WERI-Rb-1 (cell line): ENCODE measurements around the gene TM9SF1.

ENCODE experiments used
- DNase-seq: peaks from one replicate; pipeline ENCODE4 v3.0.0-alpha.2; 2020
- H3K27ac ChIP-seq: fragments of 250-450 bp; sonication (Bioruptor Pico); 2 replicates; pipeline ENCODE4 v1.5.1; 2020; ENCODE audit warnings: mild to moderate bottlenecking, moderate library complexity
- H3K27me3 ChIP-seq: fragments of 250-450 bp; sonication (Bioruptor Pico); 2 replicates; pipeline ENCODE4 v1.5.1; 2021; ENCODE audit warnings: mild to moderate bottlenecking, low read depth, moderate library complexity; ENCODE audit not compliant: insufficient read depth, severe bottlenecking
- H3K36me3 ChIP-seq: fragments of 250-450 bp; sonication (Bioruptor Pico); 2 replicates; pipeline ENCODE4 v1.5.1; 2020; ENCODE audit warnings: mild to moderate bottlenecking, moderate library complexity
- H3K4me3 ChIP-seq: 2 replicates; pipeline ENCODE4 v1.5.1; 2011; ENCODE audit warnings: low read depth, mild to moderate bottlenecking, control low read depth, low read length
- H3K9me3 ChIP-seq: fragments of 250-450 bp; sonication (Bioruptor Pico); 2 replicates; pipeline ENCODE4 v1.5.1; 2021; ENCODE audit warnings: mild to moderate bottlenecking, moderate library complexity; ENCODE audit not compliant: severe bottlenecking
- CTCF ChIP-seq: IDR thresholded peaks from 2 replicates; pipeline ENCODE4 v1.5.1; 2011; ENCODE audit warnings: low read depth, mild to moderate bottlenecking, control low read depth, inconsistent platforms, low read length

TM9SF1 gene

GRCh38 chr14:24215495-24216344 lies 20.5 kb upstream of the TM9SF1 start, which contains the start of gene MDP1:
TSS of gene MDP1 (minus strand) at chr14:24216066. CDS start at chr14:24215955, 111 bp downstream.
- TF ChIP-seq CTCF: peak; percentile 89
- Histone ChIP-seq H3K36me3 (peaks cover 2% of the 10 kb centered on the region; the same call in 1 of the 2 replicates), H3K27ac (peak within 1 kb of the TSS; percentile 81), H3K9me3 (no peaks in the 10 kb centered on the region), H3K4me3 (peak within 1 kb of the TSS; percentile 91), H3K27me3 (no peaks in the 10 kb centered on the region)
- DNase-seq: peak; percentile 85

GRCh38 chr14:24213866-24214662 lies 18.8 kb upstream of the TM9SF1 start:
- peaks cover 18% of the 10 kb centered on the region for H3K36me3 ChIP-seq
- no peaks in the 10 kb centered on the region for H3K9me3 ChIP-seq
- no peak for TF ChIP-seq CTCF
- DNase-seq: no peak
- peak overlapping the region; percentile 92 for H3K27ac ChIP-seq
- H3K4me3 ChIP-seq: peak overlapping the region; percentile 83
- H3K27me3 ChIP-seq: no peaks in the 10 kb centered on the region

DNA sequence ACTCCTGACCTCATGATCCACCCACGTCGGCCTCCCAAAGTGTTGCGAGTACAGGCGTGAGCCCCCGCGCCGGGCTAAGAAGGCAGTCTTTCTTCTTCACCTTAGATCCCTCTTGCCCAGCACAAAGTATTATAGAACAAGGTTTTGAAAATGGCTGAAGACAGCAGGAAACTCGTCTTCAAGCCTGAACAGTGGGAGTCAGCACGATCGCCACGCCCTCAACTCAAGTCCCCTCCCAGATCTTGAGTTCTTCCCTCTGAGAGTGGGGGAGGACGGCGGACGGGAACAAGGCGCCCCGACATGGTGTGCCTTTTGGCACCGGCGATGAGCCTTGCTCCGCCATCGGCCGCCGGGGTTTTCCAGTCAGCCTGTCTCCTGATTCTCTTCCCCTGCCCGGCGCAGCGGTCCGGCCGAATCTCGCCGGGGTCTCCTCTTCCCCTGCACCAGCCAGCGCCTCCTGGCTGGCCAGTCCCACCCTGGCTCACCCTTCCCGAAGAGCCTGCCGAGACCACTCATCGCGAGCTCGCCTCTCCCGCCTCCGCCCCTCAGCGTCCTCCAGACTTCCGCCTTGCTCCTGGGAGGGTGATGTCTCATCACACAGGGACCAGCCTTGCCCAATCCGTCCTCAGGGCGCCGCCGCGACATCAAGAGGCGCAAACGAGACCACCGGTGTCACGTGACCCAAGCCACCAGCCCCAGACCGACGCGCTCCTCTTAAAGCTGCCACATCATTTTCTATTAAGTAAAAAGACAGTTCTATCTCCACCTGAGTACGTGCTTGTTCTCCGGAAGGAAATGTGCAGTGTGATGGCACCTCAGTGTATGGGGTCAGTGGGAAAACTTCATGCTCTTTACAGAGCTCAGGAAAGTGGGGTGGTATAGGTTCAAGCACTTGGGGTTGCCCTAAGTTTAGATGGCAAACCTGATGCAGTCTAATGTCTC lies 18.0 kb upstream of the TM9SF1 start, which contains the start of gene CHMP4A:
Gene CHMP4A (minus strand): TSS at position 565 of the 942 bp plus-strand sequence. CDS start 49 bp downstream, at position 516.
- peak; percentile 98 for DNase-seq
- H3K4me3 ChIP-seq: peak within 1 kb of the TSS; percentile 83
- 0 out of 2 replicates have a peak, but pooled peaks have one; percentile 24 for TF ChIP-seq CTCF
- peaks cover 20% of the 10 kb centered on the region for H3K36me3 ChIP-seq
- H3K27ac ChIP-seq: peak within 1 kb of the TSS; percentile 92
- no peaks in the 10 kb centered on the region for H3K27me3 ChIP-seq
- no peaks in the 10 kb centered on the region for H3K9me3 ChIP-seq

GRCh38 chr14:24211311-24211710 lies 16.1 kb upstream of the TM9SF1 start:
- Histone ChIP-seq H3K36me3 (peaks cover 38% of the 10 kb centered on the region), H3K27me3 (no peaks in the 10 kb centered on the region), H3K27ac (no peak overlapping the region), H3K4me3 (no peak overlapping the region), H3K9me3 (no peaks in the 10 kb centered on the region)
- DNase-seq: no peak
- no peak for TF ChIP-seq CTCF

DNA sequence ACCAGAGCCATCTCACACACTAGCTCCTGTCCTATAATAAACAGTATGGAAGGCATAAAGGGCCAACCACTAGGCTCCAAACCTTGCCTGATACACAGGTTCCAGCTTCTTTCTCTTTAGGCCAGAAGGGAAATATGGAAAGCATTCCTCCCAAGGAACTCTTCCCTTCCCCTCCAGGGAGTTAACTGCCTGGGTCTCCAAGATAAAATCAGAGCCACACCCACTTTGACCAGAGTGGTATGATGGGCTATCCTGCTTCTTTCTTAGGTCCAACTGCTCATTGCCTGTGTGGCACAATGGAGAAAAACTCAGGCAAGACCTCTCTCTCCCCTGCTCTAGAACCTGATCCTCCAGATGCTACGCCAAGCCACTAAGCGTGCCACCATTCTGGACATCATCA lies 12.4 kb upstream of the TM9SF1 start:
- H3K36me3 ChIP-seq: peaks cover 57% of the 10 kb centered on the region
- TF ChIP-seq CTCF: no peak
- no peak for DNase-seq
- no peak overlapping the region for H3K4me3 ChIP-seq
- no peaks in the 10 kb centered on the region for H3K27me3 ChIP-seq
- H3K27ac ChIP-seq: no peak overlapping the region
- H3K9me3 ChIP-seq: peaks cover 2% of the 10 kb centered on the region
